ENCODE results near the gene SMAGP.
A peak's percentile ranks its signal among the peaks of the same experiment; 100 is the strongest.
"Not testable (repeated sequence)": the region's sequence is repeated elsewhere in the genome, so short reads cannot be mapped to it uniquely, and the experiment has no call there.

Gene SMAGP

DNA sequence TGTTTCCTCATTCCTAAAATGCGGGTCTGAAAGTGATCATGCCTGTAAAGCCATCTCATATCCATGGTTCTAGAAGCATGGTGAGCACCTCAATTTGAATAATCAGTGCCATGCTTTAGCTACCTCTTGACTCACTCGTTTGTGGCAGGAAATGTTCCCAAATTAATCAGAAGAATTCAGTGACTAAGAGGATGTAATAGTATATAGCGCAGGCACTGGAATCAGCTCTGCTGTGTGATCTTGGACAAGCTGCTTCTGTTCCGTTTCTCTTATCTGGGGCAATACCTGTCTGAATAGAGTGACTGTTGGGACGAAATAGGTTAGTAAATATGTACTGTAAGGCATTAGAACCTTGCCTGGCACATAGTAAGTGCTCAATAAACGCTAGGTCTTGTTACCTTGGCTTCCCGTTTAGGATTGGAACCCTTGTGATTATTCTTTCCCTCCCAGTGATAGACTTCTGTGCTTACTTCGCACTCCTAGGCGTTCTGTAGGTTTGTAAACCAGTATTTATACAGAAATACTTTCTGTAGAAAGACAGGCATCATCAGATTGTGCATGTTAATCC is 820 bp upstream of the SMAGP start:
- peak; percentile 70 for DNase-seq (ENCODE audit: low read depth)
- peak overlapping the region; percentile 78 for H3K4me3 ChIP-seq (ENCODE audit: low read depth, low read length)
- TF ChIP-seq, protein P1, sequence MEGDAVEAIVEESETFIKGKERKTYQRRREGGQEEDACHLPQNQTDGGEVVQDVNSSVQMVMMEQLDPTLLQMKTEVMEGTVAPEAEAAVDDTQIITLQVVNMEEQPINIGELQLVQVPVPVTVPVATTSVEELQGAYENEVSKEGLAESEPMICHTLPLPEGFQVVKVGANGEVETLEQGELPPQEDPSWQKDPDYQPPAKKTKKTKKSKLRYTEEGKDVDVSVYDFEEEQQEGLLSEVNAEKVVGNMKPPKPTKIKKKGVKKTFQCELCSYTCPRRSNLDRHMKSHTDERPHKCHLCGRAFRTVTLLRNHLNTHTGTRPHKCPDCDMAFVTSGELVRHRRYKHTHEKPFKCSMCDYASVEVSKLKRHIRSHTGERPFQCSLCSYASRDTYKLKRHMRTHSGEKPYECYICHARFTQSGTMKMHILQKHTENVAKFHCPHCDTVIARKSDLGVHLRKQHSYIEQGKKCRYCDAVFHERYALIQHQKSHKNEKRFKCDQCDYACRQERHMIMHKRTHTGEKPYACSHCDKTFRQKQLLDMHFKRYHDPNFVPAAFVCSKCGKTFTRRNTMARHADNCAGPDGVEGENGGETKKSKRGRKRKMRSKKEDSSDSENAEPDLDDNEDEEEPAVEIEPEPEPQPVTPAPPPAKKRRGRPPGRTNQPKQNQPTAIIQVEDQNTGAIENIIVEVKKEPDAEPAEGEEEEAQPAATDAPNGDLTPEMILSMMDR (conservative IDR thresholded peaks at IDR 0.05; ENCODE audit: low read depth, low read length): no peak

DNA sequence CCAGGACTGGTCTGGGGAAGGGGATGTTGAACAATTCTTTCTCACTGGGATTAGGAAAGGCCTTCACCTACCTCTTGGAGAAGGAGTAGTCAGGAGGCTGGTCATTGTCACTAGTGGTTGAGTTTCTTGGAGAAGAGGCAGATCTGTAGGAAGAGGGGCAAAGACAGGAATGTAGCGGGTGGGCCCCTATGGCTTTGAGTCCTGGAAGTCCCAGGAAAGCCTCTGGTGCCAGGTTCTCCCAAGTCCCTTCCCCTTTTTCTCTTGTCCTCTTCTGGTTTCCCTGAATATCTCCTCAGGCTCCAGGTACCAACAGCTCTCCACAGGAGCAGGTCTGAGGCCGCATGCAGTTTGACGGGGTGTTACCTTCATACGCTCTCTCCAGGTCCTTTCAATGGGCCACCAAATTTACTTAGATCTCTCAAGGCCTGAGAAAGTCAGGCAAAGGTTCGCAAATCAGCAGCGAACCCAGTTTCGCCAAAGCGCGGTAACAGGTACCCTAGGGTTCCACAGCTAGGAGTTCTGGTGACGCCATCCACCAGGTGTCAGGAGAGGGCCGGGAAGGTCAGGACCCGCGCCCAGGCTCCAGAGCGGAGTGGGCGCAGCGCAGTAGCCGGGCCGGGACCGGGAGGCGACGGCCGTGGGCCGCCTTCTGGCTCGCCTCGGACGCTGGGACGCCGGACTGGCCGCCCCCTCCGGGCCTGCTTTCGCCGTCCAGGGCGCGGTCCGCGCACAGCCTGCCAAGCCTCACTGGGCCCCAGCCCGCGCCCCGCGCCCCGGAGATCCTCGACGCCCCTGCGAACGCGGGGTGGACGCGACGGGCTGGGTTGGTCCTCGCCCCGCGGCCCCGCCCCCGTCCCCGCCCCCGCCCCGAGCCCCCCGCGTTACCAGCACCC is 795 bp downstream of the SMAGP start:
- peak overlapping the region; percentile 78 for H3K4me3 ChIP-seq (ENCODE audit: low read depth, low read length)
- TF ChIP-seq, protein P1 (conservative IDR thresholded peaks at IDR 0.05; ENCODE audit: low read depth, low read length): peak; percentile 30
- DNase-seq (ENCODE audit: low read depth): peak; percentile 23

DNA sequence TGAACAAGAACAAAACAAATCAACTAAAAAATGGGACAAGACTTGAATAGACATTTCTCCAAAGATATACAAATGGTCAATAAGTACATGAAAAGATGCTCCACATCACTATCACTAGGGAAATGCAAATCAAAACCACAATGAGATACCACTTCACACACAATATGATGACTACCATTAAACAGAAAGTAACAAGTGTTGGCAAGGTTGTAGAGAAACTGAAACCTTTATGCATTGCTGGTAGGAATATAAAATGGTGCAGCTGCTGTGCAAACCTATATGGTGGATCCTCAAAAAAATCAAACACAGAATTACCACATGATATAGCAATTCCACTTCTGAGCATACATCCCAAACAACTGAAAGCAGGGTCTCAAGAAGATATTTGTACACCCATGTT is 5.2 kb downstream of the SMAGP start:
- TF ChIP-seq, protein P1 (conservative IDR thresholded peaks at IDR 0.05; ENCODE audit: low read depth, low read length): no peak
- DNase-seq (ENCODE audit: low read depth): no peak
- no peak overlapping the region for H3K4me3 ChIP-seq (ENCODE audit: low read depth, low read length)

DNA sequence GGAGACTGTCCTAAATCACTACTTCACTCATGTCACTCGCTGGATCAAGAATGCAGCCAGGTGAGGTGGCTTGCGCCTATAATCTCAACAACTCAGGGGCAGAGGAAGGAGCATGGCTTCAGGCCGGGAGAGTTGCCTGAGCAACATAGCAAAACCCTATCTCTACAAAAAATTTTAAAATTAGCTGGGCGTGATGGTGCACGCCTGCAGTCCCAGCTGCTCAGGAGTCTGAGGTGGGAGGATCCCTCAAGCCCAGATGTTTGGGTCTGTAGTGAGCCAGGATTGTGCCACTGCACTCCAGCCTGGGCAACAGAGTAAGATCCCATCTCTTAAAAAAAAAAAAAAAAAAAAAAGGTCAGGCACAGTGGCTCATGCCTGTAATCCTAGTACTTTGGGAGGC is 5.9 kb downstream of the SMAGP start:
- no peak for DNase-seq (ENCODE audit: low read depth)
- TF ChIP-seq, protein P1 (conservative IDR thresholded peaks at IDR 0.05; ENCODE audit: low read depth, low read length): no peak
- H3K4me3 ChIP-seq (ENCODE audit: low read depth, low read length): no peak overlapping the region

DNA sequence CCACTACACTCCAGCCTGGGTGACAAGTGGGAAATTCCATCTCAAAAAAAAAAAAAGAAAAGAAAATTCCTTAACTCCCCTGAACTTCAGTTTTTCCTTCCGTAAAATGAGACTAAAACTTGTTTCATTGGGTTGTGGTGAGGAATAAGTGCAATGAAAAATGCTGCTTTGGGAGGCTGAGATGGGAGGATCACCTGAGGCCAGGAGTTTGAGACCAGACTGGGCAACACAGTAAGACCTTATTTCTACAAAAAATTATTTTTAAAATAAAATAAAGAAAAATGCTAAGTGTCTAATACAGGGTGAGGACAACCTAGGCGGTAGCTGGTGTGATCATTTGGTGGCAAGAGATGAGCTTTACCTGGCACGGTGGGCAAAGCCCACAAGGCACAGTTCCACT is 6.9 kb downstream of the SMAGP start:
- DNase-seq (ENCODE audit: low read depth): no peak
- no peak overlapping the region for H3K4me3 ChIP-seq (ENCODE audit: low read depth, low read length)
- TF ChIP-seq, protein P1 (conservative IDR thresholded peaks at IDR 0.05; ENCODE audit: low read depth, low read length): no peak

DNA sequence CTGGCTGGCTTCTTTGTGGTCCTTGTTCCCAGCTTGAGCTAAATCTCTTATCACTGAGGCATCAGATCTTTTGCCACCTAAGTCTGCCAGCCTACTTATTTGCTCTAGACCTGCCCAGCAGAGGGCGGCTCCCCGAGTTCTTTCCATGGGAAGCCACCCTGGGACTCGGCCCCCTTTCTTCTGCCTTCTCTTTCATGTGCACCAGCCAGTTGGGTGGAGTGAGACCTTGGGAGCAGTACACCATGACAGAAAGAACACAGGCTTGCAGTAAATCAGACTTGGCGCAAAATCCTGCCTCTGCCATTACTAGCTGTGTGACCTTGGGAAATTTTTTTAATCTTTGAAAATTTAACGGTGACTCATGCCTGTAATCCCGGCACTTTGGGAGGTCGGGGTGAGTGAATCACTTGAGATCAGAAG is 7.4 kb downstream of the SMAGP start:
- TF ChIP-seq, protein P1 (conservative IDR thresholded peaks at IDR 0.05; ENCODE audit: low read depth, low read length): peak; percentile 33
- H3K4me3 ChIP-seq (ENCODE audit: low read depth, low read length): no peak overlapping the region
- DNase-seq (ENCODE audit: low read depth): peak; percentile 15

DNA sequence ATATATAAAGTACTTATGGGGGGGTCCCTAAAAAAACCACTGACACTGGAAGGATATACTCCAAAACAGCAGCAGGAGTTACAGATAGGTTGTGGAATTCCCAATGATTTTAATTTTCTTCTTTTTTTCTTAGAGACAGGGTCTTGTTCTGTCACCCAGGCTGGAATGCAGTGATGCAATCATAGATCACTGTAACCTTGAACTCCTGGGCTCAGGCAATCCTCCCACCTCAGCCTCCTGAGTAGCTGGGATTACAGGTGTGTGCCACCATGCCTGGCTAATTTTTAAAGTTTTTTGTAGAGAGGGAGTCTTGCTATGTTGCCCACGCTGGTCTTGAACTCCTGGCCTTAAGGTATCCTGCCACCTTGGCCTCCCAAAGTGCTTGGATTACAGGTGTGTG is 10.6 kb downstream of the SMAGP start:
- not testable (repeated sequence) for H3K4me3 ChIP-seq (ENCODE audit: low read depth, low read length); DNase-seq (ENCODE audit: low read depth)
